ENCODE data around the gene STEAP3. TPM values are rescaled to one million over a fixed set of nuclear protein-coding genes. Genes with fewer than 3 reads are reported as not detected.

Gene STEAP3
- total RNA-seq, 1 donor from 2014 or later = 0.55 TPM

DNA sequence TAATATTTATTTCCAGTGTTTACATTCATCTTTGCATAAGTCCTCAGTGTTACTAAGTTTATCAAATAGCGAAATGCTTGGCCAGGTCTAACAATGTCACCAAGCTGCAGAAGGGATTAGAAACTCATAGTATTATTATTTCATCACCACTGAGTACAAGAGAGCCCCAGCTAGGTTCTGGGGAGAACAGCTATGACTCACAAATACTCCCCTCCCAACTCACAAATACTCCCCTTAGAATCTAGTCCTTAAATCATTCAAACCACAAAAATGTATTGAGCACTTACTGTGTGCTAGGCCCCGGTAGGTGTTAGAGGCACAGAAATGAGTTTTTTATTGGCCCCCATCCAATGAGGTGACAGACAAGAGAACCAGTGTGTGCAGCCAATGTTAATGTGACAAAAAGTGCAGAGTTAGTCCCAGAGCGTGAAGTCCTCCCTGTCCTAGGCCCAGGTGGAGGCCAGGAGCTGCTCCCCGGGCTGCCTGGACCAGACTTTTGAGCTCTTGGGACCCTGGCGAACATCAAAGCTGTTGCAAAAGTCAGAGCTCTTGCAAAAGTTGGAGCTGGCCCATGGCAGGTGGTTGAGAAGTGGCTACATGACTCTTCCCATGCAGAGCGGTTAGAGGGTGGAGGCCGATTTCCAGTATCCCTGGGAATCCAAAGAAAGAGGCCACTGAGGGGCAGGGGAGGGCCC is 9.8 kb downstream of the STEAP3 start:
- no peak overlapping the region for H3K4me3 Mint-ChIP-seq (ENCODE audit: low read depth)
- DNase-seq (ENCODE audit: low spot score) = no peak
- no peaks in the 10 kb centered on the region for H3K27me3 Mint-ChIP-seq (ENCODE audit: low read depth)
- no peaks in the 10 kb centered on the region for H3K9me3 Mint-ChIP-seq
- no peaks in the 10 kb centered on the region for H3K36me3 Mint-ChIP-seq (ENCODE audit: low read depth)
- intact Hi-C loops (cut with micrococcal nuclease) = no loop called here
- H3K27ac Mint-ChIP-seq = no peak overlapping the region
- no peaks in the 10 kb centered on the region for H3K4me1 Mint-ChIP-seq (ENCODE audit: low read depth)

DNA sequence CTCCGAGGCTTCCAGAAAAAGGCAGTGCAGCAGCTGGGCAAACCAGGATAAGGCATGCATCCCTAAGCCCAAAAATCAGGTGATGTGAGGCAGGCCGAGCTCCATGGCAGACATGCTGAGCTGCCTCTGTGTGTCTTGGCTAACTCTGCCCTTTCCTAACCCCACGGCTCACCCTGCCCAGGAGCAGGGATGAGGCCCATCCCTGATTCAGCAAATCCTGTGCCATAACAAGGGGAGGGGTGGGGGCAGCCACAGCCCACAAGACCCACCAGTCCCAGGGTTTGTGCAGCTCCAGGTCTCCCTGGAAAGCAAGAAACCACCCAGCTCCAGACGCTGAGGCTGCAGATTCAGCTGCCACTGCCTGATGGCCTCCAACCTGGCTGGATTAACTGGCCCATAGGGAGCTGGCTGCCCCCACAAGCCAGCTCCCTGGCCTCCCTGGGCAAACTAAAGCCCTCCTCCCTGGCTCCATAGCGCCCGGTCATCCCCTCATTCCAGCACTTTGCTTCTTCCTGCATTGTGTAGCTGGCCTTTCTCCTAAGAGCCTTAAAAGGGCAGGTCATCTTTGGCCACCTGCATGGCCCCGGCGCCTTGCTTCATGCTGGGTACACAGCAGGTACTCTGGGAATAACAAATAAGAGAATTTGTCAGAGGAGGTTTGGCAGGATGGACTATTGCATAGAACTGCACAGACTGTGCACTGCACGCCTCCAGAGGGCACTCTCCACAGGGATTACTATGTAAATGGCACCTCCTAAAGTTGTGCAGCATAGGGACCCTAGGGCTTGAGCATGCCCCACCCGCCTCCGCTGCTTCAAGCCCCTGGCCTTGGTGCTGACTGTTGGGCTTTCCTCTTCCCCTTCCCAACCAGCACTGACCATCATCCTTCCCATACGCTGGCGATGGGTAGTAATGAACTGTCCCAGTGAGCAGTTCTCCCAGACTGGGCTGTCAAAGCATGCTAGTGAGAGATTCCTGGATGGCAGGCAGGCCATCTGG is 10.7 kb downstream of the STEAP3 start:
- Mint-ChIP-seq H3K4me3 (ENCODE audit: low read depth) (no peak overlapping the region), H3K27ac (no peak overlapping the region), H3K36me3 (ENCODE audit: low read depth) (no peaks in the 10 kb centered on the region), H3K27me3 (ENCODE audit: low read depth) (no peaks in the 10 kb centered on the region), H3K9me3 (no peaks in the 10 kb centered on the region), H3K4me1 (ENCODE audit: low read depth) (no peaks in the 10 kb centered on the region)
- DNase-seq (ENCODE audit: low spot score) = no peak
- intact Hi-C loops (cut with micrococcal nuclease) = no loop called here

DNA sequence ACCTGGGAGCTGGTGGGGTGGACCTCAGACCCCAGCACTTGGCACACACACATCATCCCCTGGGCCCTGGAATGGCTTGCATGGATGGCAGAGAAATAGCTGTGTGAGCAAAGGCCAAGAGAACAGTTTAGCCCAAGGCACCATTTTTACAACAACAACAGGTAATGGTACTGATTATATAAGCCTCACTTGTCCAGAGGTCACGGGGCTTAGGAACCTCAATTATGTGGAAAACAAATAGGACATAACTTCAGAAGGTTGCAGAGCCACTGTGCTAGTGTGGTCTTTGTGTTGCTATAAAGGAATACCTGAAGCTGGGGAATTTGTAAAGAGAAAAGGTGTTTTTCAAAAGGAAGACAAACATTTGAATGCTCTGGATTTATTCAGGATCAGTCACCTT is 13.2 kb downstream of the STEAP3 start:
- no peaks in the 10 kb centered on the region for H3K9me3 Mint-ChIP-seq
- no peak overlapping the region for H3K4me3 Mint-ChIP-seq (ENCODE audit: low read depth)
- H3K36me3 Mint-ChIP-seq (ENCODE audit: low read depth) = no peaks in the 10 kb centered on the region
- no peak for DNase-seq (ENCODE audit: low spot score)
- H3K27me3 Mint-ChIP-seq (ENCODE audit: low read depth) = no peaks in the 10 kb centered on the region
- intact Hi-C loops (cut with micrococcal nuclease) = no loop called here
- no peak overlapping the region for H3K27ac Mint-ChIP-seq
- no peaks in the 10 kb centered on the region for H3K4me1 Mint-ChIP-seq (ENCODE audit: low read depth)

DNA sequence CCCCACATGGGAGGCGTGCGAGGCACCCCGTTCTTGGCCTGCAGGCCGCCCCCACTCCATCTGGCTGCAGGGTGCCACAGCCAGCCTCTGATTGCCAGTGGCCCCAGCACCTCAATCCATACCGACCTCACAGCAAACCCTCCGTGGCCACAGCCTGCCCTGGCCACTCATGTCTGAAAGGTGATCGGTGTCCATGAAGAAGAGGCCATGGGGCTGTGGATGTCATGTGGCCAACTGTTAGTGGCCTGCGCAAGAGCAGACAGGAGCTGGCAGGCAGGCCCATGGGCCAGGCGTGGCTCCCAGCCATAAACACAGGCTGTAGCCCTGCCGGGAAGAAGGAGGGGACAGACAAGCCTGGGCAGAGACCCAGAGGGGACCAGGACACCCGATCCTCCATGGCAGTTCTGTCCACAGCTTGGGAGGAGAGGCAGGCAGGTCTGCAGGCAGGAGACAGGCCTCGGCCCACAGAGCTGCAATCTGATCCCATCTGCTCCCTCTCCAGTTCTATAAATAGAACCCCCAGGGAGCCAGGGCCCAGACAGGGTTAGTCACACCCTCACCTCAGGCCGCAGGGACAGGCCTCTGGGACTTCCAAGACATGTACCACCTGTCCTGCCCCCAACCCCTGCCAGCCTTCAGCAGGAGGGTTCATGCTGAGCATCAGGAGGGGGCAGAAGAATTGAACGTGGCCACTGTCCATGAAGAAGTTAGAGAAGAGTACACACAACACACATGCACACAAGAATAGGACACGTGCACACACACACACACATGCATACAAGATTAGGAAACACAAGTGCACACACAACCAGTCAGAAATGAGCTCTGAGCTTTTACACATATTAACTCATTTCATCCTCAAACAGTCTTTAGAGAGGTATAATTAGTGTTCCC is 16.9 kb downstream of the STEAP3 start:
- Mint-ChIP-seq H3K4me1 (ENCODE audit: low read depth) (no peaks in the 10 kb centered on the region), H3K27me3 (ENCODE audit: low read depth) (no peaks in the 10 kb centered on the region), H3K9me3 (no peaks in the 10 kb centered on the region), H3K27ac (no peak overlapping the region), H3K4me3 (ENCODE audit: low read depth) (no peak overlapping the region), H3K36me3 (ENCODE audit: low read depth) (no peaks in the 10 kb centered on the region)
- no peak for DNase-seq (ENCODE audit: low spot score)
- intact Hi-C loops (cut with micrococcal nuclease) = no loop called here

DNA sequence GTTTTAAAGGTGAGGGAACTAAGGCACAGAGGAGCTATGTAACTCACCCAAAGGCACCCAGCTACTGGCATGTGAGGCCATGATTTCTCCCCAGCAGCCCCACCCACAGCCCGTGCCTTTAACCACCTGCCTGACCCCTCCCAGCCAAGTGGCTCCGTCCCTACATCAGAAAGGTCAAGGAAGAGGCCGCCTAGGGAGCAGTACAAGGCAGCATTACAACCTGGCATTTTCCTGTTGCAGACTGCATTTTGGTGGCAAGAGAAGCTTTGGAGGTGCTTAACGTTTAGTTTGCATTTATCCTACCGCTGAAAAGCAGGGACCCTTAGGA is 17.5 kb downstream of the STEAP3 start:
- H3K27ac Mint-ChIP-seq = no peak overlapping the region
- H3K9me3 Mint-ChIP-seq = no peaks in the 10 kb centered on the region

DNA sequence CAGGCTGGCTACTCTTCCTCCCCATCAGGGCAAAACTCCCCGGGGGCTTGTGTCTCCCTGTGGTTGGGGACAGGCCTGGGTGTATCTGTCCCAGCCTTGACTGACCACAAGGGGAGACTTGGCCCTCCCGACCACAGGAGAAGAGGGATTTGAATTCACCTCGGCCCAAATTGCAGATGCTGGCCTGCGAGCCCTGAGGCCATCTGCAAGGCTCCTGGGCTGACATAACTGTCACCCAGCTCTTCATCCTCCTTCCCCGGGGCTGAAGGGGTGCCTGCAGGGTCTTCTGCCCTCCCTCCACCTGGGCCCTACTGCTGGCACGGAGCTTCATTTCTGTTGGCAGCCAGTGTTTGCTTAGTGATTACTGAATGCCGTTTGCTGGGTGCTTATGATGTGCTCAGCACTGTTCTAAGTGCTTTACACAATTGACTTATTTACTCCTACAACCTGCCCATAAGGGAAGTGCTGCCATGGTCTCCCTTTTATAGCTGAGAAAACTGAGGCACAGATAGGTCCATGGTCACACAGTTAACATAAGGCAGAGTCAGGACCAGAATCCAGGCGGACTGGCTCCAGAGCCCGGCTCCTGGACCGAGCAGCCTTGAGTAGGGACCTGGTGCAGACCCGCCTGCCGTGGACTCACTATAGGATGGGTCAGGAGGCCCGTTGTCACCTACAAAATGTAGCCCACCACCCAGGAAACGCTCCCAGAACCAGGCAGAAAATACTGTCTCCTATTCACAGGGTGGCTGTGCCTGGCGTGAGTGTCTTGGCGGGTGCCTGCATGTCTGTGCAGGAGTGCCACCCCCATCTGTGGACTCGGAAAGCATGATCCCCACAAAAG is 18.9 kb downstream of the STEAP3 start:
- Mint-ChIP-seq H3K27ac (no peak overlapping the region), H3K4me3 (ENCODE audit: low read depth) (no peak overlapping the region), H3K4me1 (ENCODE audit: low read depth) (no peaks in the 10 kb centered on the region), H3K36me3 (ENCODE audit: low read depth) (no peaks in the 10 kb centered on the region), H3K9me3 (no peaks in the 10 kb centered on the region), H3K27me3 (ENCODE audit: low read depth) (no peaks in the 10 kb centered on the region)
- intact Hi-C loops (cut with micrococcal nuclease) = no loop called here
- no peak for DNase-seq (ENCODE audit: low spot score)

More for the DNA sequence above, 17.5 kb downstream of the STEAP3 start:
- intact Hi-C loops (cut with micrococcal nuclease) = no loop called here
- Mint-ChIP-seq H3K27me3 (ENCODE audit: low read depth) (no peaks in the 10 kb centered on the region), H3K4me1 (ENCODE audit: low read depth) (no peaks in the 10 kb centered on the region), H3K4me3 (ENCODE audit: low read depth) (no peak overlapping the region), H3K36me3 (ENCODE audit: low read depth) (no peaks in the 10 kb centered on the region)
- DNase-seq (ENCODE audit: low spot score) = no peak

DNA sequence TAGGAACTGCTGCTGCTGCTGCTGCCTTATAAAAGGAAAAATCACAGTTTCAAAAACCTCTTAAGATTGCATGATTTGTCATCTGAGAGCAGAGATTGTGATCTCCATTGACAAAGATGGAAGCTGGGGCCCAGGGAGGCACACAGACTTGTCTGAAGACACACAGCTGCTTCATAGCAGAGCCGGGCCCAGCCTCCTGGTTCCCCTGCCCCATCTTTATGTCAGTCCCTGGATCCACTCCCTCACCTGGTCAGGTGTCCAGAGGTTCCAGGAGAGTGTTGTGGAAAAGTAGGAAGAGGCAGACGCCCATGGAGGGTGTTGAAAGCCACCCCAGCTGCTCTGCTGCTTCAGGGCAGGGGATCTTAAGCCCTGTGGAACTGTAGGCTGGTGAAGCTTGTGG is 20.0 kb downstream of the STEAP3 start:
- no peak overlapping the region for H3K27ac Mint-ChIP-seq
- no peaks in the 10 kb centered on the region for H3K36me3 Mint-ChIP-seq (ENCODE audit: low read depth)
- no peaks in the 10 kb centered on the region for H3K27me3 Mint-ChIP-seq (ENCODE audit: low read depth)
- no peaks in the 10 kb centered on the region for H3K4me1 Mint-ChIP-seq (ENCODE audit: low read depth)
- no peak for DNase-seq (ENCODE audit: low spot score)
- intact Hi-C loops (cut with micrococcal nuclease) = no loop called here
- H3K9me3 Mint-ChIP-seq = no peaks in the 10 kb centered on the region
- H3K4me3 Mint-ChIP-seq (ENCODE audit: low read depth) = no peak overlapping the region

DNA sequence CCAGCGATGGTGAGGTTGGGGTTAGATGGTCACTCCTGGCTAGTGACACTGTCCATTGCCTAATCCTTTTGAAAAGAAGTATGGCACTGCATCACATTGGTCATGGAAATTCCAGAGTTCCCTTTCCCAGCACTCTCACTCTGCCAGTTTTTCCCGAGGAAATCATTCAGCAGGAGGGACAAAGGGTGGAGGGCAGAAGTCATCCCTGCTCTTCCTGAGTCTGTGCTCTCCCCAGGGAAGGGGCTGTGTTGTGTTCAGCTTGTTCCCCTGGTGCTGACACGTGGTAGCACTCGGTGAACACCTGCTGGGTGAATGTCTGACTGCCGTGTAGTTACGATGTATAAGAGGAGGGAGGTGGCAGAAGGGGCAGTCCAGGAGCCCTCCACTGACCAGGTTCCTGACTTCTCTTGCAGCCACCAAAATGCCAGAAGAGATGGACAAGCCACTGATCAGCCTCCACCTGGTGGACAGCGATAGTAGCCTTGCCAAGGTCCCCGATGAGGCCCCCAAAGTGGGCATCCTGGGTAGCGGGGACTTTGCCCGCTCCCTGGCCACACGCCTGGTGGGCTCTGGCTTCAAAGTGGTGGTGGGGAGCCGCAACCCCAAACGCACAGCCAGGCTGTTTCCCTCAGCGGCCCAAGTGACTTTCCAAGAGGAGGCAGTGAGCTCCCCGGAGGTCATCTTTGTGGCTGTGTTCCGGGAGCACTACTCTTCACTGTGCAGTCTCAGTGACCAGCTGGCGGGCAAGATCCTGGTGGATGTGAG is 21.6 kb downstream of the STEAP3 start:
- H3K36me3 Mint-ChIP-seq (ENCODE audit: low read depth) = no peaks in the 10 kb centered on the region
- no peaks in the 10 kb centered on the region for H3K27me3 Mint-ChIP-seq (ENCODE audit: low read depth)
- H3K4me1 Mint-ChIP-seq (ENCODE audit: low read depth) = no peaks in the 10 kb centered on the region
- intact Hi-C loops (cut with micrococcal nuclease) = no loop called here
- H3K9me3 Mint-ChIP-seq = no peaks in the 10 kb centered on the region
- DNase-seq (ENCODE audit: low spot score) = no peak
- no peak overlapping the region for H3K27ac Mint-ChIP-seq
- H3K4me3 Mint-ChIP-seq (ENCODE audit: low read depth) = no peak overlapping the region

DNA sequence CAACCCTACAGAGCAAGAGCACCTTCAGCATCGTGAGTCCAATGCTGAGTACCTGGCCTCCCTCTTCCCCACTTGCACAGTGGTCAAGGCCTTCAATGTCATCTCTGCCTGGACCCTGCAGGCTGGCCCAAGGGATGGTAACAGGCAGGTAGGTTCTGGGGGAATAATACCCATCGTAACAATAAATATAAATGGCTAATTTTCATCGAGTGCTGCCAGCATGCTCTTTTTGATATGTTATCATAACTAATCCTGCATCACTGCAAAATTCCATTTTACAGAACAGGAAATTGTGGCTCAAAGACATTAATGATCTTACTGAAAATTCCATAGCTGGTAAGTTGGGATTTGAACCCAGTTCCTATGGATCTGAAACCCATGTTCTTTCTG is 22.2 kb downstream of the STEAP3 start:
- Mint-ChIP-seq H3K9me3 (no peaks in the 10 kb centered on the region), H3K36me3 (ENCODE audit: low read depth) (no peaks in the 10 kb centered on the region), H3K27me3 (ENCODE audit: low read depth) (no peaks in the 10 kb centered on the region), H3K4me3 (ENCODE audit: low read depth) (no peak overlapping the region), H3K27ac (no peak overlapping the region), H3K4me1 (ENCODE audit: low read depth) (no peaks in the 10 kb centered on the region)
- DNase-seq (ENCODE audit: low spot score) = no peak
- intact Hi-C loops (cut with micrococcal nuclease) = no loop called here

DNA sequence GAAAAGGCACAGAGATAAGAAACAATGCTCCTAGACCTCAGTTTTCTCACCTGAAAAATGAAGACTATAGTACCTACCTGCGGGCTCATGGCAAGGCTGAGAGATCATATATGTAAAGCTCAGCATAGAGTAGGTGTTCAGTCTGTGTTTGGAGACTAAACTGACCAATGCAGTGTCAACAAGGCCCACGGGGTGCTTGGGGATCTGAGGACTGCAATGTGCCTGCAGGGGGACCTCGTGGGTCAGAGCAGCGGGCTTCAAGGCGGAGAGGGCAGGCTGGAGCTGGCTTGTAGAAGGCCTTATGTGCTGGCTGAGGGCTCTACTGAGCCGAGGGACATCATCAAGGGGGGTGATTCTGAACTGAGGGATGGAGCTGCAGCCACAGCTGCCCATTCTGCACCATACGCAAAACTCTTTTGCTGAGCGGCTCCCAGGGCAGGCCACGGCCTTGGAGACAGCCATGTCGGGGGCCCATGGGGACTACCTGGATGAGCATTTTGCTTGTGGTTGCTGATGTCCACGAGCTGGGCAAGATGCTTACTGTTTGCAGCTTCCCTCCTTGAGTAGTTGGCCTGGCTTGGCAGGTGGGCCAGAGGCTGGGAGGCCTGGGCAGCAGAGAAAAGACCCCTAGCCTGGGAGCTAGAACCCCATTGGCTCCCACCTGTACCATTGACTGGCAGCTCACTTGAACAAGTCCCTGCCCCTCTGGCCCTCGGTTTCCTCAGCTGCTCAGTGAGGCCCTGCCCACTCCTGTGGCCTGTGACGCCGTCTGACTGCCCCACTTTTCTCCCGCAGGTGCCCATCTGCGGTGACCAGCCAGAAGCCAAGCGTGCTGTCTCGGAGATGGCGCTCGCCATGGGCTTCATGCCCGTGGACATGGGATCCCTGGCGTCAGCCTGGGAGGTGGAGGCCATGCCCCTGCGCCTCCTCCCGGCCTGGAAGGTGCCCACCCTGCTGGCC is 23.5 kb downstream of the STEAP3 start:
- no peaks in the 10 kb centered on the region for H3K9me3 Mint-ChIP-seq
- H3K4me1 Mint-ChIP-seq (ENCODE audit: low read depth) = no peaks in the 10 kb centered on the region
- DNase-seq (ENCODE audit: low spot score) = no peak
- H3K27ac Mint-ChIP-seq = no peak overlapping the region
- intact Hi-C loops (cut with micrococcal nuclease) = no loop called here
- no peak overlapping the region for H3K4me3 Mint-ChIP-seq (ENCODE audit: low read depth)
- H3K27me3 Mint-ChIP-seq (ENCODE audit: low read depth) = no peaks in the 10 kb centered on the region
- H3K36me3 Mint-ChIP-seq (ENCODE audit: low read depth) = no peaks in the 10 kb centered on the region

DNA sequence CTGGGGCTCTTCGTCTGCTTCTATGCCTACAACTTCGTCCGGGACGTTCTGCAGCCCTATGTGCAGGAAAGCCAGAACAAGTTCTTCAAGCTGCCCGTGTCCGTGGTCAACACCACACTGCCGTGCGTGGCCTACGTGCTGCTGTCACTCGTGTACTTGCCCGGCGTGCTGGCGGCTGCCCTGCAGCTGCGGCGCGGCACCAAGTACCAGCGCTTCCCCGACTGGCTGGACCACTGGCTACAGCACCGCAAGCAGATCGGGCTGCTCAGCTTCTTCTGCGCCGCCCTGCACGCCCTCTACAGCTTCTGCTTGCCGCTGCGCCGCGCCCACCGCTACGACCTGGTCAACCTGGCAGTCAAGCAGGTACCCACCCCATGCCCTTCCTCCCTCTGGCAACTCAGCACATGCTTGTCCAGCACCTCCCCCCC is 24.2 kb downstream of the STEAP3 start:
- intact Hi-C loops (cut with micrococcal nuclease) = no loop called here
- Mint-ChIP-seq H3K4me1 (ENCODE audit: low read depth) (peaks cover 1% of the 10 kb centered on the region), H3K9me3 (no peaks in the 10 kb centered on the region), H3K4me3 (ENCODE audit: low read depth) (no peak overlapping the region), H3K27ac (no peak overlapping the region), H3K36me3 (ENCODE audit: low read depth) (no peaks in the 10 kb centered on the region), H3K27me3 (ENCODE audit: low read depth) (no peaks in the 10 kb centered on the region)
- DNase-seq (ENCODE audit: low spot score) = no peak

All from activated T-helper 2 cell treated with anti-CD3 and anti-CD28 coated beads, Interferon-gamma antibody, Interleukin-2, Interleukin-4, amounts not matched to agents 10 μg/mL and 5 μg/mL and 100 μg/mL, durations not matched to agents 14 hours and 24 hours and 36 hours (primary cell).